ENCODE data around the gene LIMK2. TPM values are rescaled to one million over a fixed set of nuclear protein-coding genes. Genes with fewer than 3 reads are reported as not detected.

The LIMK2 gene
- total and polyA plus RNA-seq, 10 of the 15 experiments (the other 5 are each of a cell fraction or from before 2014, with no cell fraction given), result 2.9 to 40.4 (median 26.7) TPM

GRCh38 chr22:31292236-31292989 lies 80.3 kb downstream of the LIMK2 start, which contains the start of gene PIK3IP1 (continued):
- TF ChIP-seq SMAD1 (IDR thresholded peaks at IDR 0.05; ENCODE audit: low read depth, partially characterized antibody) (no peak), POU2F2 (IDR thresholded peaks at IDR 0.05; ENCODE audit: borderline replicate concordance, low read depth, low read length) (peak; percentile 92; the same call in 2 of the 3 replicates), SREBF1 (IDR thresholded peaks at IDR 0.05; ENCODE audit: low read length) (no peak), RAD51 (IDR thresholded peaks at IDR 0.05) (no peak), YBX1 (IDR thresholded peaks at IDR 0.05) (no peak), CBX3 (IDR thresholded peaks at IDR 0.05; ENCODE audit: borderline replicate concordance, low read depth) (no peak), CBX5 (IDR thresholded peaks at IDR 0.05; ENCODE audit: low read depth) (0 out of 2 replicates have a peak, but pooled peaks have one; percentile 44), WRNIP1 (IDR thresholded peaks at IDR 0.05; ENCODE audit: borderline replicate concordance, low read depth, low read length) (0 out of 2 replicates have a peak, but pooled peaks have one; percentile 45), TCF7 (IDR thresholded peaks at IDR 0.05; ENCODE audit: borderline replicate concordance) (no peak), EGR1 (IDR thresholded peaks at IDR 0.05; ENCODE audit: borderline replicate concordance in 1 of 2, low read depth in 2 of 2, low read length in 2 of 2) (no peak), NKRF (conservative IDR thresholded peaks at IDR 0.05) (no peak; the same call in 1 of the 2 replicates), IKZF1 (conservative IDR thresholded peaks at IDR 0.05) (no peak; the same call in none of the 2 replicates), KAT2A (conservative IDR thresholded peaks at IDR 0.05; ENCODE audit: control insufficient read depth, low read depth, low read length) (no peak), CHD1 (IDR thresholded peaks at IDR 0.05; ENCODE audit: low read depth, low read length) (0 out of 2 replicates have a peak, but pooled peaks have one; percentile 30), E2F8 (IDR thresholded peaks at IDR 0.05; ENCODE audit: low read depth, partially characterized antibody) (no peak), ZBTB4 (CRISPR knock-in tag; IDR thresholded peaks at IDR 0.05) (no peak), BHLHE40 (IDR thresholded peaks at IDR 0.05; ENCODE audit: borderline replicate concordance in 1 of 2, low read depth in 2 of 2, low read length in 1 of 2) (peak; percentile 69; a peak in 2 of 4 replicates), ZNF207 (IDR thresholded peaks at IDR 0.05; ENCODE audit: borderline replicate concordance) (no peak), RUNX3 (IDR thresholded peaks at IDR 0.05; ENCODE audit: low read length) (0 out of 2 replicates have a peak, but pooled peaks have one; percentile 2), TARDBP (IDR thresholded peaks at IDR 0.05; ENCODE audit: borderline replicate concordance) (no peak), POLR2A (IDR thresholded peaks at IDR 0.05; ENCODE audit: low read depth, low read length) (peak; percentile 73), MTA3 (IDR thresholded peaks at IDR 0.05; ENCODE audit: borderline replicate concordance, low read length) (no peak)

All from GM12878 (cell line).